Measurements from ENCODE around the gene VWCE. TPM values are rescaled to one million over a fixed set of nuclear protein-coding genes. Genes with fewer than 3 reads are reported as not detected.
"Not testable (repeated sequence)": the region's sequence is repeated elsewhere in the genome, so short reads cannot be mapped to it uniquely, and the experiment has no call there.

Gene VWCE
- polyA plus RNA-seq, 3 donors = 2.7 to 5.6 (median 3.5) TPM

GRCh38 chr11:61211327-61211952 is 83.7 kb downstream of the VWCE start:
- not testable (repeated sequence) for DNase-seq

- DNase-seq = not testable (repeated sequence)
Measured at GRCh38 chr11:61210629-61211028, 84.5 kb downstream of the VWCE start.

Other genes with a start within 250 kb of the VWCE start
- under 1 TPM in 2 of 3 donors, not detected in 1; 0.09 to 0.10 TPM for gene CD5, start 192.8 kb downstream of the VWCE start, polyA plus RNA-seq (ENCODE audit: insufficient read length in 3 of 3)
- gene VPS37C, start 133.9 kb downstream of the VWCE start, polyA plus RNA-seq (ENCODE audit: insufficient read length in 3 of 3) = 10 to 100 TPM; 20.7 to 22.6 (median 20.7) TPM
- gene PGA3, start 91.8 kb downstream of the VWCE start, polyA plus RNA-seq (ENCODE audit: insufficient read length in 3 of 3) = under 1 TPM in 2 of 3 donors, not detected in 1; 0.30 to 0.51 TPM
- gene PGA4, start 73.0 kb downstream of the VWCE start, polyA plus RNA-seq (ENCODE audit: insufficient read length in 3 of 3) = under 1 TPM; 0.30 to 0.59 (median 0.44) TPM
- gene PGA5, start 54.1 kb downstream of the VWCE start, polyA plus RNA-seq (ENCODE audit: insufficient read length in 3 of 3) = under 1 TPM in 2 of 3 donors, not detected in 1; 0.46 to 0.92 TPM
- 100 to 1,000 TPM; 222 to 233 (median 226) TPM for gene DDB1, start 37.8 kb upstream of the VWCE start, polyA plus RNA-seq (ENCODE audit: insufficient read length in 3 of 3)
- gene TKFC, start 37.9 kb upstream of the VWCE start, polyA plus RNA-seq (ENCODE audit: insufficient read length in 3 of 3) = 10 to 100 TPM; 63.4 to 78.1 (median 65.2) TPM
- gene CYB561A3, start 66.6 kb upstream of the VWCE start, polyA plus RNA-seq (ENCODE audit: insufficient read length in 3 of 3) = 10 to 100 TPM; 27.0 to 33.2 (median 32.3) TPM
- 10 to 100 TPM; 40.6 to 53.6 (median 51.8) TPM for gene TMEM138, start 67.1 kb upstream of the VWCE start, polyA plus RNA-seq (ENCODE audit: insufficient read length in 3 of 3)
- 10 to 100 TPM; 31.8 to 37.7 (median 34.7) TPM for gene TMEM216, start 97.3 kb upstream of the VWCE start, polyA plus RNA-seq (ENCODE audit: insufficient read length in 3 of 3)
- 100 to 1,000 TPM in 2 of 3 donors, 10 to 100 TPM in 1; 94.1 to 132 (median 131) TPM for gene CPSF7, start 134.7 kb upstream of the VWCE start, polyA plus RNA-seq (ENCODE audit: insufficient read length in 3 of 3)
- 10 to 100 TPM; 41.9 to 45.9 (median 42.1) TPM for gene SDHAF2, start 134.8 kb upstream of the VWCE start, polyA plus RNA-seq (ENCODE audit: insufficient read length in 3 of 3)
- 1 to 10 TPM; 1.2 to 2.3 (median 1.4) TPM for gene LRRC10B, start 213.4 kb upstream of the VWCE start, polyA plus RNA-seq (ENCODE audit: insufficient read length in 3 of 3)